MM.1S (cell line): ENCODE data around the gene CFAP65.

Experiments used
- EZH2 ChIP-seq: fragments of 300-600 bp; sonication (generic); optimal IDR thresholded peaks from 2 replicates; pipeline ENCODE3; 2017; ENCODE audit warnings: low read depth, mild to moderate bottlenecking, antibody characterized with exemption, low read length, mixed read lengths
- TF ChIP-seq, protein P1 (sequence below): fragments of 300-600 bp; sonication (generic); IDR thresholded peaks from 2 replicates; pipeline ENCODE4 v1.5.1; 2016; ENCODE audit warnings: antibody characterized with exemption, low read length, mixed read lengths

DNA sequence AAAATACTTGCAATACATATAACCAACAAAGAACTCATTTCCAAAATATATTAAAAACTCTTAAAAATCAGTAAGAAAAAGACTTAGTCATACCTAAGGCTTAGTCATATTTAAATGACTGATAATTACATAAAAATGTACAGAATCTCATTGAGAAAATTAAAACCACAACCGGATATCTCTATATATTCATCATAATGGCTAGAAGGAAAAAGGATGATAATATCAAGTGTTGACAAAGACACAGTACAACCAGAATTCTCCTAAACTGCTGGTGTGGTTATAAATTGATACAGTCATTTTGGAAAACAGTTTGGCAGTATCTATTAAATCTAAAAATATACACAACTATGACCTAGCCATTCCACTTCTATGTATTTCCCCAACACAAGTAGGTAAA, 46.5 kb upstream of the CFAP65 start:
- TF ChIP-seq, protein P1, sequence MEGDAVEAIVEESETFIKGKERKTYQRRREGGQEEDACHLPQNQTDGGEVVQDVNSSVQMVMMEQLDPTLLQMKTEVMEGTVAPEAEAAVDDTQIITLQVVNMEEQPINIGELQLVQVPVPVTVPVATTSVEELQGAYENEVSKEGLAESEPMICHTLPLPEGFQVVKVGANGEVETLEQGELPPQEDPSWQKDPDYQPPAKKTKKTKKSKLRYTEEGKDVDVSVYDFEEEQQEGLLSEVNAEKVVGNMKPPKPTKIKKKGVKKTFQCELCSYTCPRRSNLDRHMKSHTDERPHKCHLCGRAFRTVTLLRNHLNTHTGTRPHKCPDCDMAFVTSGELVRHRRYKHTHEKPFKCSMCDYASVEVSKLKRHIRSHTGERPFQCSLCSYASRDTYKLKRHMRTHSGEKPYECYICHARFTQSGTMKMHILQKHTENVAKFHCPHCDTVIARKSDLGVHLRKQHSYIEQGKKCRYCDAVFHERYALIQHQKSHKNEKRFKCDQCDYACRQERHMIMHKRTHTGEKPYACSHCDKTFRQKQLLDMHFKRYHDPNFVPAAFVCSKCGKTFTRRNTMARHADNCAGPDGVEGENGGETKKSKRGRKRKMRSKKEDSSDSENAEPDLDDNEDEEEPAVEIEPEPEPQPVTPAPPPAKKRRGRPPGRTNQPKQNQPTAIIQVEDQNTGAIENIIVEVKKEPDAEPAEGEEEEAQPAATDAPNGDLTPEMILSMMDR: no peak
- no peak for TF ChIP-seq EZH2
